Omental fat pad (tissue), 4 donors: ENCODE results near the gene TRPM8. TPM values are rescaled to one million over a fixed set of nuclear protein-coding genes. Genes with fewer than 3 reads are reported as not detected.

ENCODE experiments used
- ATAC-seq: fragments of 150-250 bp; one replicate; pipeline ENCODE4 v1.9.1; 2016; ENCODE audit warnings: mild to moderate bottlenecking, moderate library complexity; ENCODE audit not compliant: low FRiP score
- DNase-seq: peaks from one replicate; pipeline ENCODE4 v3.0.0-alpha.2; 2019; ENCODE audit warnings: low spot score
- CTCF ChIP-seq, 3 donors: fragments of 450-650 bp; IDR thresholded peaks; one replicate each; pipeline ENCODE4 v1.5.1; 2016 to 2017; ENCODE audit warnings: antibody characterized with exemption in 3 of 3, mild to moderate bottlenecking in 3 of 3, moderate library complexity in 2 of 3
- total RNA-seq, 4 donors: library from RNA; depleted of rRNA; stranded (reverse); fragments of >200 nt; gene quantifications; one replicate each; pipeline ENCODE4 v1.1.0, GENCODE V29; 2016

Gene TRPM8
- total RNA-seq, 4 donors from 2014 or later, result not detected

DNA sequence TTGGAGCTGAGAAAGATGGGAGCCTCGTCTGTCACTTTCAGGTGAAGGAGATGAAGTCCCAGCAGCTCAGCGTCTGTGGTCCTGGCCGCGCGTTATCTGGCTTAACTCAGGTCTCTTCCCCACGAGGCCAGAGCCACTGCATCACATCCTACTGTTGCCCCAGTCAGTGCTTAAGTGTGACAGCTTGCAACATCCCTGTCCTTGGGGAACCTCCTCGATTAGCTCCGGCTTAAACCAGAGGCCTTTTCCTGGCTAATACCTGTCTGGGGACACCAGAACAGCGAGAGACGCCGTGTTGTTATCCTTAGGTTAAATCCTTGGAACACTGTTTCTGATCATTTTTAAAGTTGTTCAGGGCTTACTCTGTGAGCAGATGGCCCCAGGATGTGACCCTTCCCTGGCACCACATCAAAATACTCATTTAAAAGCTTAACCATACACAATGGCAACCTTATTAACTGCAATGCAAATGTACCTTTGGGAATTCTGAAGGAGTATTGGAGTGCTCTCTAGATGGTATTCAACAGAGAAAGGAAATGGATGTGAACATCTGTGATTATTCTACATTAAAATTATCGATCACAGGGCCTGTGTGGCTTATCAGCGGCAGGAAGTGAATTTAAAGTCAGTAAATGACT lies 72.2 kb downstream of the TRPM8 start:
- ATAC-seq, result no peak
- no peak for DNase-seq
- no peak for TF ChIP-seq CTCF (IDR thresholded peaks at IDR 0.05)

DNA sequence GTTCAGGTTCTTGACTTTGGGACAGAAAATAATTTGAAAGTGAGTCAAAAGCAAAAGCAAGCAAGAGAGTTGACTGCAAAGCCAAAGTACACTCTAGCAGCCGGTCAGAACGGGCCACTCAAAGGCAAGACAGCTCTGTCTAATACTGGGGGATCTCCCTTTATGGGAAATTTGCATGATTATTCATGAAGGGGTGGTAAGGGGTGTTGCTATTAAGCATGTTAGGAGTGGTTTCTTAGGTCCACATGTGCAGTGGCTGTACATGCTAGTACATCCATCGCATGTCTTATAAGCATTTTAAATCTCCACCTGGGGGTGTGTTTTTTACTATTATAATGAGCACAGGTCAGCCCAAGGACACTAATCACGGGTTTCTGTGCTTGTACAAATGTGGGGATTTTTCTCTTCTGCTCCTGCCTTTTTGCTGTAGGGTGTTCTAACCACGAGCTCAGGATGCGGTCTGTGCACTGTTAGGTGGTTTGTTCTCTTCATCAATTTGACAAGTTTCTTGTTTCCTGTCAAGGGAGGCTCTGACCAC lies 73.2 kb downstream of the TRPM8 start:
- ATAC-seq (no peak), DNase-seq (no peak)
- TF ChIP-seq CTCF (IDR thresholded peaks at IDR 0.05), result no peak

DNA sequence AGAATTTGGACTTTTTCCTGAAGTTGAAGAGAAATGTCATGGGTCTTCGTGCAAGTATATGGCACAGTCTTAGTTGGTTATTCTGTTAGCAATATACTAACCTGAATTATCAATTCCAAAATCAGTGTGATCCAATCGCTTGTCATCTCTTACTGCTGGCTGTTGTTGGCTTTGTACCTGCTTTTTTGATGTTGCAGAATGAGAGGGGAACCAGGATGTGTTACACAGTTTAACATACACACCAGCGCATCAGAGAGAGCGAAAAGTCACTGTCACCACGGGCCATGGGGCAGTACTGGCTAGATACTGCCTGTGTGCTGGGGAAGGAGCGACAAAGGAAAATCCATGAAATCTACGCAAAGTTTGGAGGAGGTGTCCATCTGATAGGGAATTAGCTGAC lies 74.0 kb downstream of the TRPM8 start:
- ATAC-seq (no peak), DNase-seq (no peak)
- TF ChIP-seq CTCF (IDR thresholded peaks at IDR 0.05), result no peak

DNA sequence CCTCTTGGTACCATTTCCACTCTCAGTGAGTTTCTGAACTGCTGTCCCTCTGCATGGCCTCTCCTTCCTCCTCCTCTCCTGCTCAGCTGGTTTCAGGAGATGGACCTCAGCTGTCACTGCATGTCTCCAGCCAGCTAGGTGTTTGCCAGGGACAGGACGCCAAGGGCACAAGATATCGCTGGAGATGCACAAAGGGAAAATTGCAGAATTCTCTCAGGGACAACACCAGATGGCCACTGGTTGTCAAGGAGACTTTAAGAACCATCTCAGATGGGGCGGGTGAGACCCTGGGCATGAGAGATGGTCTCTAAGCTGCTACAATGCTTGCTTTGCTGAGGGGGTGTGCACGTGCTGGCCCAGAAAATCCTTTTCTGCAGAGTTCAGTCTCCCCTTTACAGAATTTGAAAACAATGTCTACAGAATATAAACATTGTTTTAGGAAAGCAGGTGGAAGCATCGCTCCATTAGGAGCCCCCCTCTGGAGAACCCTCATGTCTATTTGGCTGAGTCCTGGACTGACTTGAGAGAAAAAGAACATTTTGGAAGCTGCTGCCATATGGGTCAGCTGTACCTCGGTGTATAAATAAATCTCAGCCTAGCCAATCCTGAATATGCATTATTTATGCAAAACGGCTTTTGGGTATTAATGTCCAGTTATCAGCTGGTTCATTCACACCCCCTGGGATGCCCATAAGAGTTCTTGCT lies 75.5 kb downstream of the TRPM8 start:
- TF ChIP-seq CTCF (IDR thresholded peaks at IDR 0.05), result no peak
- no peak for DNase-seq
- ATAC-seq, result no peak

DNA sequence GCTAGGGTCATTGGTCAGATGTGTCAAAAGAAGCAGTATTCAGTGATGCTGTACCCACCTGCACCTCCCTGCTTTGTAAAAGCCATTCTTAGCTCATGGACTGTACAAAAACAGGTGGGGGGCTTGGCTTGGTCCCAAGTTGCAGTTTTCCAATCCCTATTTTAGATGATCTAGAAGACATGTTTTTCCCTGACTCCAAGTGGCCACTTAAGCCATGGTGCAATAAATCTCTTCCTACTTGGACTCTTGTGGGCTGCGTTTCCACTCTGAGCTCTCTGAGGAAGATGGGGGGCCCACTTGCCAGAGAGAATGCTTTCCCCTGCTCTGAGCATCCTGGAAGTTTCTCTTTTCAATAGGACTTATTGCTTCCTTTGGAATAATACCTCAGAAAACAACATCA lies 76.3 kb downstream of the TRPM8 start:
- ATAC-seq (no peak), DNase-seq (no peak)
- TF ChIP-seq CTCF (IDR thresholded peaks at IDR 0.05), result no peak

DNA sequence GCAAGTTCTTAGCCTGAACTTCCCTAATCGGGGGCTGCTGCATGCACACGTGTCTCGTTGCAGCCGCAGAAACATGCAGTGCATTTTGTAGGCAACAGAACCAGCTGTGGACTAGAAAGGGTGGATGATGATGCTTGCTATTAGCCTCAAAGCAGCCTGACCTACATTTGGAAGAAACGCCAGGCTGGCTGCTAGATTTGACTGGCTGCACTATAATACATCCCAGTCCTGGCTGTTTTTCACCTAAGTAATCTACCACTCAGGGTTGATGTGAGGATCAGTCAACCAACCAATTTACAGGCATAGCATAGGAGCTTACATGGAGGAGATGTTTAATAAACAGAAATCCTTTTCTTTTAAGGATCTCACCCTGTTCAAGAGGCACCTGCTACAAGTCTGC lies 77.0 kb downstream of the TRPM8 start:
- no peak for ATAC-seq
- TF ChIP-seq CTCF (IDR thresholded peaks at IDR 0.05), result no peak
- no peak for DNase-seq

GRCh38 chr2:233996000-233996399 lies 78.8 kb downstream of the TRPM8 start:
- TF ChIP-seq CTCF (IDR thresholded peaks at IDR 0.05), result no peak
- DNase-seq, result no peak
- no peak for ATAC-seq
